T-cell (primary cell): ENCODE results near the gene SVIL. TPM values are rescaled to one million over a fixed set of nuclear protein-coding genes. Genes with fewer than 3 reads are reported as not detected.
"Not testable (repeated sequence)": the region's sequence is repeated elsewhere in the genome, so short reads cannot be mapped to it uniquely, and the experiment has no call there.

ENCODE experiments used
- ATAC-seq, 4 experiments: fragments of 200-7000 bp in 3 of 4; fragments of 150-1000 bp in 1 of 4; cut with Tn5 transposase; replicated peaks in 1 of 4; 1 replicate in 3 of 4; 2 replicates in 1 of 4; pipeline ENCODE4 v1.10.0; 2021; ENCODE audit warnings: moderate library complexity in 3 of 4, mild to moderate bottlenecking in 2 of 4, moderate number of reproducible peaks in 1 of 4
- CTCF ChIA-PET, 2 donors: fragments of 300-600 bp; sonication (Branson Sonifier 250); formaldehyde crosslinking; loops; one replicate each; lab custom pipeline; 2022; ENCODE audit warnings: antibody characterized with exemption in 2 of 2; lab: Charles Lee
- POLR2A ChIA-PET, 2 donors: fragments of 300-600 bp; sonication (Branson Sonifier 250); formaldehyde crosslinking; loops; one replicate each; lab custom pipeline; 2022; ENCODE audit warnings: antibody characterized with exemption in 2 of 2; lab: Charles Lee
- DNase-seq, 35 experiments: peaks; one replicate each; pipeline versions ENCODE4 v3.0.0 to v3.0.0-alpha.2; 2013 to 2023
- H3K27ac ChIP-seq: one replicate; pipeline ENCODE4 v1.5.1; 2013; ENCODE audit warnings: low read length
- H3K27me3 ChIP-seq, 2 experiments: replicated peaks in 1 of 2; 1 replicate in 1 of 2; 2 replicates in 1 of 2; pipeline versions ENCODE4 v1.6.1 to v1.7.0; 2013; ENCODE audit warnings: low read length in 1 of 2, mixed read lengths in 1 of 2; ENCODE audit not compliant: control insufficient read depth in 2 of 2, insufficient read depth in 2 of 2; ENCODE audit errors: extremely low read depth in 1 of 2
- H3K36me3 ChIP-seq, 2 donors: 1 replicate in 1 of 2; 2 replicates in 1 of 2; pipeline versions ENCODE4 v1.6.1 to v1.7.0; 2013; ENCODE audit warnings: low read length in 1 of 2; ENCODE audit not compliant: control insufficient read depth in 2 of 2, insufficient read depth in 1 of 2; ENCODE audit errors: extremely low read depth in 1 of 2
- H3K4me1 ChIP-seq, 2 experiments: 1 replicate in 1 of 2; 2 replicates in 1 of 2; pipeline versions ENCODE4 v1.6.1 to v1.7.0; 2013; ENCODE audit warnings: low read length in 2 of 2, mixed read lengths in 1 of 2; ENCODE audit not compliant: insufficient read depth in 2 of 2, control insufficient read depth in 1 of 2; ENCODE audit errors: extremely low read depth in 1 of 2
- H3K4me3 ChIP-seq, 2 donors: 1 replicate in 1 of 2; 2 replicates in 1 of 2; pipeline versions ENCODE4 v1.5.1 to v1.7.0; 2013; ENCODE audit warnings: mild to moderate bottlenecking in 2 of 2, low read length in 1 of 2, moderate library complexity in 1 of 2; ENCODE audit not compliant: control insufficient read depth in 1 of 2; ENCODE audit errors: extremely low read depth in 1 of 2
- H3K9me3 ChIP-seq: 2 replicates; pipeline ENCODE4 v1.7.0; 2013
- H3K27ac Mint-ChIP-seq, 2 donors: one replicate each; pipeline ENCODE4 v1.8.0; 2020 to 2021; ENCODE audit warnings: mild to moderate bottlenecking in 2 of 2, mixed read lengths in 2 of 2
- H3K27me3 Mint-ChIP-seq, 2 donors: one replicate each; pipeline ENCODE4 v1.8.0; 2021 to 2022; ENCODE audit warnings: mixed read lengths in 2 of 2
- H3K36me3 Mint-ChIP-seq: one replicate; pipeline ENCODE4 v1.8.0; 2021; ENCODE audit warnings: mixed read lengths
- H3K4me1 Mint-ChIP-seq, 3 donors: one replicate each; pipeline ENCODE4 v1.8.0; 2020 to 2022; ENCODE audit warnings: mixed read lengths in 3 of 3, mild to moderate bottlenecking in 1 of 3
- H3K4me3 Mint-ChIP-seq, 3 donors: one replicate each; pipeline ENCODE4 v1.8.0; 2020 to 2022; ENCODE audit warnings: mild to moderate bottlenecking in 3 of 3, mixed read lengths in 3 of 3, moderate library complexity in 3 of 3
- H3K9me3 Mint-ChIP-seq, 3 donors: one replicate each; pipeline ENCODE4 v1.8.0; 2020 to 2022; ENCODE audit warnings: mixed read lengths in 3 of 3
- WGBS: methylation state at CpG from one replicate; pipeline ENCODE4 v1.1.5; 2013; ENCODE audit warnings: missing lambda C conversion rate; ENCODE audit not compliant: insufficient coverage; 5-methylcytosine and 5-hydroxymethylcytosine counted together
- total RNA-seq, 35 experiments: library from RNA in 6 of 35; stranded (reverse) in 6 of 35; fragments of 120-200 nt in 1 of 35; gene quantifications; one replicate each; pipeline versions ENCODE4 v1.2.1 to v1.2.4 and lab custom pipeline; 2013 to 2026

SVIL gene
- total RNA-seq, 5 donors from 2014 or later (not counting 1 experiment from before 2014, with no cell fraction given), result 17.4 to 45.6 (median 19.6) TPM

GRCh38 chr10:29439005-29439404 is 195.8 kb downstream of the SVIL start:
- H3K9me3 Mint-ChIP-seq, result peaks cover 5 to 22% (median 12%) of the 10 kb centered on the region in 3 donors
- DNase-seq, H3K4me1 ChIP-seq, H3K27me3 ChIP-seq, H3K4me3 Mint-ChIP-seq, H3K4me3 ChIP-seq, H3K4me1 Mint-ChIP-seq, H3K27ac Mint-ChIP-seq, H3K27ac ChIP-seq, H3K27me3 Mint-ChIP-seq, H3K9me3 ChIP-seq, H3K36me3 ChIP-seq, POLR2A ChIA-PET, ATAC-seq: not testable (repeated sequence)
- H3K36me3 Mint-ChIP-seq, result peaks cover 37% of the 10 kb centered on the region
- 95% methylated on average over 3 of the region's 3 CpGs for WGBS
- CTCF ChIA-PET, result interaction anchor here (0.6 to 1.2 kb wide), 5 partner anchors 9 to 1420 kb away, joined by 3 to 5 read pairs (median 4); no protein-coding TSS in a partner anchor

- no peak for ATAC-seq
- no peak overlapping the region for H3K27ac ChIP-seq
- Mint-ChIP-seq H3K27me3 (no peaks in the 10 kb centered on the region), H3K9me3 (peaks cover 5 to 22% (median 12%) of the 10 kb centered on the region in 3 donors), H3K36me3 (peaks cover 39% of the 10 kb centered on the region), H3K27ac (no peak overlapping the region), H3K4me3 (no peak overlapping the region), H3K4me1 (peaks cover 0 to 4% (median 0%) of the 10 kb centered on the region in 3 donors)
- 100% methylated on average over 2 of the region's 9 CpGs for WGBS
- no peaks in the 10 kb centered on the region for H3K27me3 ChIP-seq
- H3K4me1 ChIP-seq, result no peaks in the 10 kb centered on the region
- no peaks in the 10 kb centered on the region for H3K9me3 ChIP-seq
- CTCF ChIA-PET, result interaction anchor here (0.6 to 1.2 kb wide), 3 partner anchors 10 to 156 kb away, joined by 3 to 5 read pairs (median 4); no protein-coding TSS in a partner anchor
- no peak for DNase-seq
- POLR2A ChIA-PET, result no interaction called here
- H3K4me3 ChIP-seq, result no peak overlapping the region
- H3K36me3 ChIP-seq, result no peaks in the 10 kb centered on the region
Measured at GRCh38 chr10:29438271-29438670, 196.5 kb downstream of the SVIL start.

GRCh38 chr10:29437871-29438270 is 196.9 kb downstream of the SVIL start:
- H3K9me3 Mint-ChIP-seq, result peaks cover 5 to 22% (median 12%) of the 10 kb centered on the region in 3 donors
- H3K27ac ChIP-seq, result no peak overlapping the region
- no peaks in the 10 kb centered on the region for H3K27me3 Mint-ChIP-seq
- H3K27ac Mint-ChIP-seq, result no peak overlapping the region
- POLR2A ChIA-PET, result no interaction called here
- DNase-seq (no peak), ATAC-seq (no peak)
- H3K27me3 ChIP-seq, result no peaks in the 10 kb centered on the region
- no CpG with 5 or more reads among the region's 2 CpGs for WGBS
- no peaks in the 10 kb centered on the region for H3K4me1 ChIP-seq
- H3K4me3 Mint-ChIP-seq, result no peak overlapping the region
- H3K4me1 Mint-ChIP-seq, result peaks cover 0 to 4% (median 0%) of the 10 kb centered on the region in 3 donors
- CTCF ChIA-PET, result interaction anchor here in 1 of 2 donors (0.9 to 1.2 kb wide), 2 partner anchors 10 to 79 kb away, joined by 3 to 5 read pairs; no protein-coding TSS in a partner anchor
- no peak overlapping the region for H3K4me3 ChIP-seq
- peaks cover 39% of the 10 kb centered on the region for H3K36me3 Mint-ChIP-seq
- H3K9me3 ChIP-seq, result no peaks in the 10 kb centered on the region
- no peaks in the 10 kb centered on the region for H3K36me3 ChIP-seq

- POLR2A ChIA-PET, result interaction anchor here in 1 of 2 donors (0.5 kb wide), 1 partner anchor 46 kb away, joined by 4 read pairs; no protein-coding TSS in a partner anchor
- Histone ChIP-seq H3K9me3 (no peaks in the 10 kb centered on the region), H3K27me3 (no peaks in the 10 kb centered on the region), H3K36me3 (no peaks in the 10 kb centered on the region), H3K4me1 (no peaks in the 10 kb centered on the region), H3K4me3 (no peak overlapping the region), H3K27ac (no peak overlapping the region)
- ATAC-seq (no peak), DNase-seq (no peak)
- peaks cover 0 to 4% (median 2%) of the 10 kb centered on the region in 3 donors for H3K4me1 Mint-ChIP-seq
- CTCF ChIA-PET, result interaction anchor here in 1 of 2 donors (1.8 kb wide), 1 partner anchor 12 kb away, joined by 6 read pairs; no protein-coding TSS in a partner anchor
- WGBS, result 71% methylated on average over 1 of the region's 6 CpGs
- no peaks in the 10 kb centered on the region for H3K27me3 Mint-ChIP-seq
- H3K9me3 Mint-ChIP-seq, result peaks cover 5 to 22% (median 12%) of the 10 kb centered on the region in 3 donors
- H3K4me3 Mint-ChIP-seq, result no peak overlapping the region
- H3K27ac Mint-ChIP-seq, result no peak overlapping the region
- H3K36me3 Mint-ChIP-seq, result peaks cover 39% of the 10 kb centered on the region
Measured at GRCh38 chr10:29435809-29436501, 198.8 kb downstream of the SVIL start.

- Mint-ChIP-seq H3K27me3 (no peaks in the 10 kb centered on the region), H3K36me3 (peaks cover 31% of the 10 kb centered on the region), H3K9me3 (peaks cover 4 to 21% (median 11%) of the 10 kb centered on the region in 3 donors), H3K4me3 (no peak overlapping the region), H3K27ac (no peak overlapping the region), H3K4me1 (peaks cover 0 to 4% (median 2%) of the 10 kb centered on the region in 3 donors)
- no peak overlapping the region for H3K4me3 ChIP-seq
- ChIA-PET CTCF (interaction anchor here in 1 of 2 donors (0.6 kb wide), 2 partner anchors 47 to 127 kb away, joined by 4 to 5 read pairs; no protein-coding TSS in a partner anchor), POLR2A (no interaction called here)
- no peaks in the 10 kb centered on the region for H3K9me3 ChIP-seq
- H3K4me1 ChIP-seq, result no peaks in the 10 kb centered on the region
- H3K36me3 ChIP-seq, result no peaks in the 10 kb centered on the region
- H3K27me3 ChIP-seq, result no peaks in the 10 kb centered on the region
- ATAC-seq, result no peak
- no peak overlapping the region for H3K27ac ChIP-seq
- DNase-seq, result no peak
Measured at GRCh38 chr10:29434111-29434510, 200.7 kb downstream of the SVIL start.

GRCh38 chr10:29431711-29432110 is 203.1 kb downstream of the SVIL start:
- Mint-ChIP-seq H3K4me3 (no peak overlapping the region), H3K36me3 (peaks cover 22% of the 10 kb centered on the region), H3K9me3 (peaks cover 0 to 10% (median 4%) of the 10 kb centered on the region in 3 donors), H3K4me1 (peaks cover 0 to 4% (median 2%) of the 10 kb centered on the region in 3 donors), H3K27ac (no peak overlapping the region), H3K27me3 (no peaks in the 10 kb centered on the region)
- Histone ChIP-seq H3K27me3 (no peaks in the 10 kb centered on the region), H3K36me3 (peaks cover 0 to 2% of the 10 kb centered on the region in 2 donors), H3K27ac (no peak overlapping the region), H3K4me3 (no peak overlapping the region), H3K4me1 (no peaks in the 10 kb centered on the region), H3K9me3 (no peaks in the 10 kb centered on the region)
- ATAC-seq (no peak), DNase-seq (no peak)
- ChIA-PET POLR2A (no interaction called here), CTCF (interaction anchor here in 1 of 2 donors (0.5 kb wide), 1 partner anchor 45 kb away, joined by 4 read pairs; no protein-coding TSS in a partner anchor)
- WGBS, result no CpG with 5 or more reads among the region's 1 CpG
